ENCODE results near the gene ACVR2B. TPM values are rescaled to one million over a fixed set of nuclear protein-coding genes. Genes with fewer than 3 reads are reported as not detected.

ACVR2B gene
- total and polyA plus RNA-seq, 10 of the 15 experiments (the other 5 are each of a cell fraction or from before 2014, with no cell fraction given): 0.27 to 2.9 (median 1.0) TPM

- TF ChIP-seq PAX8 (IDR thresholded peaks at IDR 0.05) (no peak), SKIL (IDR thresholded peaks at IDR 0.05; ENCODE audit: low read depth, poor library complexity, severe bottlenecking) (peak; percentile 24), CHD1 (IDR thresholded peaks at IDR 0.05; ENCODE audit: low read depth, low read length) (no peak), CBFB (IDR thresholded peaks at IDR 0.05; ENCODE audit: low read depth) (no peak), BHLHE40 (IDR thresholded peaks at IDR 0.05; ENCODE audit: borderline replicate concordance in 1 of 2, low read depth in 2 of 2, low read length in 1 of 2) (peak; percentile 78 to 83; a peak in 3 of 4 replicates), CUX1 (IDR thresholded peaks at IDR 0.05; ENCODE audit: insufficient replicate concordance, low read depth, low read length) (no peak), RAD51 (IDR thresholded peaks at IDR 0.05) (no peak), MYC (IDR thresholded peaks at IDR 0.05; ENCODE audit: insufficient read depth, insufficient read length, insufficient replicate concordance, low read length, severe bottlenecking) (no peak), SRF (IDR thresholded peaks at IDR 0.05; ENCODE audit: low read depth in 2 of 2, low read length in 2 of 2) (0 out of 4 replicates have a peak, but pooled peaks of 1 of the 2 experiments have one; percentile 10), NFYB (IDR thresholded peaks at IDR 0.05; ENCODE audit: insufficient read depth, low read depth, low read length) (no peak), CREB1 (IDR thresholded peaks at IDR 0.05; ENCODE audit: low read depth) (no peak), MYB (IDR thresholded peaks at IDR 0.05; ENCODE audit: borderline replicate concordance, low read depth, low read length) (no peak), BRCA1 (IDR thresholded peaks at IDR 0.05; ENCODE audit: low read depth, low read length) (no peak), ATF2 (IDR thresholded peaks at IDR 0.05; ENCODE audit: low read length) (0 out of 2 replicates have a peak, but pooled peaks have one; percentile 36), SMARCA5 (IDR thresholded peaks at IDR 0.05) (no peak), BACH1 (IDR thresholded peaks at IDR 0.05; ENCODE audit: borderline replicate concordance) (peak; percentile 77; the same call in 1 of the 2 replicates), ZNF274 (IDR thresholded peaks at IDR 0.05; ENCODE audit: insufficient read depth, insufficient read length) (no peak), JUND (IDR thresholded peaks at IDR 0.05; ENCODE audit: low read depth, low read length) (peak; percentile 87), NBN (IDR thresholded peaks at IDR 0.05) (0 out of 2 replicates have a peak, but pooled peaks have one; percentile 37), TAF1 (IDR thresholded peaks at IDR 0.05; ENCODE audit: borderline replicate concordance, low read depth, low read length) (no peak), CBX3 (IDR thresholded peaks at IDR 0.05; ENCODE audit: borderline replicate concordance, low read depth) (no peak), SPI1 (IDR thresholded peaks at IDR 0.05; ENCODE audit: borderline replicate concordance, insufficient read depth, low read depth, low read length) (peak; percentile 98), ZNF24 (IDR thresholded peaks at IDR 0.05) (no peak; the same call in 1 of the 2 replicates), FOXM1 (IDR thresholded peaks at IDR 0.05; ENCODE audit: low read depth, low read length) (no peak)
Observed at GRCh38 chr3:38507120-38507519, 53.4 kb downstream of the ACVR2B start (continued).
